Measurements from ENCODE around the gene NR1I3.

NR1I3 gene

GRCh38 chr1:161219078-161219892, 18.7 kb downstream of the NR1I3 start:
- peaks cover 4% of the 10 kb centered on the region for H3K4me1 ChIP-seq (ENCODE audit: control insufficient read depth, insufficient read depth, low read length)
- WGBS (ENCODE audit: insufficient coverage, insufficient read length): no CpG with 5 or more reads among the region's 5 CpGs
- H3K4me3 ChIP-seq (ENCODE audit: low read length): no peak overlapping the region
- H3K36me3 ChIP-seq (ENCODE audit: control insufficient read depth, insufficient read depth, low read length): 0 out of 2 replicates have a peak, but pooled peaks cover 4% of the 10 kb centered on the region
- no peak for DNase-seq (ENCODE audit: low read depth, low spot score)
- H3K27ac ChIP-seq (ENCODE audit: low read length): no peak overlapping the region
- H3K27me3 ChIP-seq (ENCODE audit: control insufficient read depth, insufficient read depth, low read length): no peaks in the 10 kb centered on the region
- H3K9me3 ChIP-seq (ENCODE audit: control insufficient read depth, insufficient read depth, low read length): no peaks in the 10 kb centered on the region

DNA sequence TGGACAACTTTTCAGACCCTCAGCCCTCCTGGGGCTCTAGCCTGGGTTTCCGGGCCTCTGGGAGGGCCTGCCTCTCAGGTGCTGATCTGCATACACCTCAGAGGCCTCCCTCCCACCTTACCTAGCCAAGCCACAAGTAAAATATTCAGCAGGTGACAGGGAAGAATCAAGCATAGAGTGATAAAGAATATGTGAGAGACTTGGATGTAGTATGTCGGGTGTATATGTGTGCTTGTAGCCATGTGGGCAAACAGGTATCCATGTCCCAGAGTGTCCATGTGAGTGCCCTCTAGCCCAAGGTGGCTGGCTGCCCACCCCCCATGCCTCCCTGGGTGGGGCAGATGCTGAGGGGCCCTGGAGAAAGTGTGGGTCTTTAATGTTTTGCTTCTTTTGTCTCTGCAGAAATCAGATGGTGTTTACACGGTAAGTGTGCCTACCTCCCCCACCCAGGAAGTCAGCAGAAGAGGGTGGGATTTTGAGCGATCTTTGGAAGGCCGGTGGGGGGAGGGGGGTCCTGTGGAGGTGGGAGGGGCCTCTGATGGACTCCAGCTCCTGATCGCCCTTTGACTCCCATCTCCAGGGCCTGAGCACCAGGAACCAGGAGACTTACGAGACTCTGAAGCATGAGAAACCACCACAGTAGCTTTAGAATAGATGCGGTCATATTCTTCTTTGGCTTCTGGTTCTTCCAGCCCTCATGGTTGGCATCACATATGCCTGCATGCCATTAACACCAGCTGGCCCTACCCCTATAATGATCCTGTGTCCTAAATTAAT, 19.5 kb downstream of the NR1I3 start:
- no peak overlapping the region for H3K4me3 ChIP-seq (ENCODE audit: low read length)
- H3K9me3 ChIP-seq (ENCODE audit: control insufficient read depth, insufficient read depth, low read length): no peaks in the 10 kb centered on the region
- H3K4me1 ChIP-seq (ENCODE audit: control insufficient read depth, insufficient read depth, low read length): peaks cover 4% of the 10 kb centered on the region
- DNase-seq (ENCODE audit: low read depth, low spot score): no peak
- no peaks in the 10 kb centered on the region for H3K27me3 ChIP-seq (ENCODE audit: control insufficient read depth, insufficient read depth, low read length)
- no CpG with 5 or more reads among the region's 8 CpGs for WGBS (ENCODE audit: insufficient coverage, insufficient read length)
- H3K27ac ChIP-seq (ENCODE audit: low read length): no peak overlapping the region
- peaks cover 11% of the 10 kb centered on the region; the same call in 1 of the 2 replicates for H3K36me3 ChIP-seq (ENCODE audit: control insufficient read depth, insufficient read depth, low read length)

- DNase-seq (ENCODE audit: low read depth, low spot score): no peak
- peaks cover 17% of the 10 kb centered on the region; the same call in 1 of the 2 replicates for H3K36me3 ChIP-seq (ENCODE audit: control insufficient read depth, insufficient read depth, low read length)
- H3K9me3 ChIP-seq (ENCODE audit: control insufficient read depth, insufficient read depth, low read length): no peaks in the 10 kb centered on the region
- H3K27ac ChIP-seq (ENCODE audit: low read length): no peak overlapping the region
- H3K4me1 ChIP-seq (ENCODE audit: control insufficient read depth, insufficient read depth, low read length): peaks cover 4% of the 10 kb centered on the region
- no peak overlapping the region for H3K4me3 ChIP-seq (ENCODE audit: low read length)
- no CpG with 5 or more reads among the region's 6 CpGs for WGBS (ENCODE audit: insufficient coverage, insufficient read length)
- H3K27me3 ChIP-seq (ENCODE audit: control insufficient read depth, insufficient read depth, low read length): no peaks in the 10 kb centered on the region
Observed at GRCh38 chr1:161217831-161218230, 20.2 kb downstream of the NR1I3 start.

GRCh38 chr1:161216945-161217712, 20.9 kb downstream of the NR1I3 start:
- H3K9me3 ChIP-seq (ENCODE audit: control insufficient read depth, insufficient read depth, low read length): no peaks in the 10 kb centered on the region
- H3K27ac ChIP-seq (ENCODE audit: low read length): no peak overlapping the region
- peaks cover 22% of the 10 kb centered on the region; the same call in 1 of the 2 replicates for H3K36me3 ChIP-seq (ENCODE audit: control insufficient read depth, insufficient read depth, low read length)
- WGBS (ENCODE audit: insufficient coverage, insufficient read length): no CpG with 5 or more reads among the region's 7 CpGs
- no peak overlapping the region for H3K4me3 ChIP-seq (ENCODE audit: low read length)
- no peaks in the 10 kb centered on the region for H3K27me3 ChIP-seq (ENCODE audit: control insufficient read depth, insufficient read depth, low read length)
- DNase-seq (ENCODE audit: low read depth, low spot score): no peak
- peaks cover 4% of the 10 kb centered on the region for H3K4me1 ChIP-seq (ENCODE audit: control insufficient read depth, insufficient read depth, low read length)

- WGBS (ENCODE audit: insufficient coverage, insufficient read length): no CpG with 5 or more reads among the region's 10 CpGs
- no peak within 1 kb of the TSS for H3K27ac ChIP-seq (ENCODE audit: low read length)
- no peak for DNase-seq (ENCODE audit: low read depth, low spot score)
- peaks cover 4% of the 10 kb centered on the region for H3K4me1 ChIP-seq (ENCODE audit: control insufficient read depth, insufficient read depth, low read length)
- no peaks in the 10 kb centered on the region for H3K27me3 ChIP-seq (ENCODE audit: control insufficient read depth, insufficient read depth, low read length)
- peaks cover 36% of the 10 kb centered on the region; the same call in 1 of the 2 replicates for H3K36me3 ChIP-seq (ENCODE audit: control insufficient read depth, insufficient read depth, low read length)
- H3K4me3 ChIP-seq (ENCODE audit: low read length): no peak within 1 kb of the TSS
- H3K9me3 ChIP-seq (ENCODE audit: control insufficient read depth, insufficient read depth, low read length): no peaks in the 10 kb centered on the region
Observed at GRCh38 chr1:161215076-161215475, 22.9 kb downstream of the NR1I3 start, which contains the start of gene FCER1G. Gene FCER1G (plus strand): TSS chr1:161215295. CDS start chr1:161215322, 27 bp downstream.

- Histone ChIP-seq H3K27ac (ENCODE audit: low read length) (no peak overlapping the region), H3K4me3 (ENCODE audit: low read length) (no peak overlapping the region), H3K36me3 (ENCODE audit: control insufficient read depth, insufficient read depth, low read length) (peaks cover 38% of the 10 kb centered on the region; the same call in 1 of the 2 replicates), H3K4me1 (ENCODE audit: control insufficient read depth, insufficient read depth, low read length) (peaks cover 4% of the 10 kb centered on the region), H3K27me3 (ENCODE audit: control insufficient read depth, insufficient read depth, low read length) (no peaks in the 10 kb centered on the region), H3K9me3 (ENCODE audit: control insufficient read depth, insufficient read depth, low read length) (no peaks in the 10 kb centered on the region)
- DNase-seq (ENCODE audit: low read depth, low spot score): no peak
- WGBS (ENCODE audit: insufficient coverage, insufficient read length): no CpG with 5 or more reads among the region's 9 CpGs
Observed at GRCh38 chr1:161214369-161214768, 23.6 kb downstream of the NR1I3 start.

- no peak overlapping the region for H3K4me3 ChIP-seq (ENCODE audit: low read length)
- peaks cover 42% of the 10 kb centered on the region; the same call in 1 of the 2 replicates for H3K36me3 ChIP-seq (ENCODE audit: control insufficient read depth, insufficient read depth, low read length)
- H3K27ac ChIP-seq (ENCODE audit: low read length): no peak overlapping the region
- WGBS (ENCODE audit: insufficient coverage, insufficient read length): no CpG with 5 or more reads among the region's 11 CpGs
- no peak for DNase-seq (ENCODE audit: low read depth, low spot score)
- H3K27me3 ChIP-seq (ENCODE audit: control insufficient read depth, insufficient read depth, low read length): no peaks in the 10 kb centered on the region
- H3K9me3 ChIP-seq (ENCODE audit: control insufficient read depth, insufficient read depth, low read length): no peaks in the 10 kb centered on the region
- H3K4me1 ChIP-seq (ENCODE audit: control insufficient read depth, insufficient read depth, low read length): no peaks in the 10 kb centered on the region
Observed at GRCh38 chr1:161209790-161210409, 28.1 kb downstream of the NR1I3 start.

DNA sequence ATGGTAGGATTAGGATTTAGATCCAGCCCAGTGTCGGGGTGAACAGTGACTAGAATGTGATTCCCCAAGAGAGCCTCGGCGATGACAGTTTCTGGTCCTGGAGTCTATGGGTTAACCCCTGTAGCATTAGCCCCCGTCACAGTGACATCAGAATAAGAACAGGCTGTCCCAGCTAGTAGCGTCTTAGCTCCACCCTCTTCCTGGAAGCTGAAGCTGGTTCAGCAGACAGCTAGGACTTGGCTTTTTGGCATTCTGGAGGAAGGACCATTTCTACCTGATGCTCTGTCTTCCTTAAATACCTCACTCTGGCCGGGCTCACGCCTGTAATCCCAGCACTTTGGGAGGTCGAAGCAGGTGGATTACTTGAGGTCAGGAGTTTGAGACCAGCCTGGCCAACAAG, 30.8 kb downstream of the NR1I3 start:
- H3K4me3 ChIP-seq (ENCODE audit: low read length): no peak overlapping the region
- H3K27ac ChIP-seq (ENCODE audit: low read length): no peak overlapping the region
- peaks cover 24% of the 10 kb centered on the region; the same call in 1 of the 2 replicates for H3K36me3 ChIP-seq (ENCODE audit: control insufficient read depth, insufficient read depth, low read length)
- no peaks in the 10 kb centered on the region for H3K27me3 ChIP-seq (ENCODE audit: control insufficient read depth, insufficient read depth, low read length)
- no peaks in the 10 kb centered on the region for H3K9me3 ChIP-seq (ENCODE audit: control insufficient read depth, insufficient read depth, low read length)
- no peaks in the 10 kb centered on the region for H3K4me1 ChIP-seq (ENCODE audit: control insufficient read depth, insufficient read depth, low read length)
- DNase-seq (ENCODE audit: low read depth, low spot score): no peak
- WGBS (ENCODE audit: insufficient coverage, insufficient read length): no CpG with 5 or more reads among the region's 8 CpGs

DNA sequence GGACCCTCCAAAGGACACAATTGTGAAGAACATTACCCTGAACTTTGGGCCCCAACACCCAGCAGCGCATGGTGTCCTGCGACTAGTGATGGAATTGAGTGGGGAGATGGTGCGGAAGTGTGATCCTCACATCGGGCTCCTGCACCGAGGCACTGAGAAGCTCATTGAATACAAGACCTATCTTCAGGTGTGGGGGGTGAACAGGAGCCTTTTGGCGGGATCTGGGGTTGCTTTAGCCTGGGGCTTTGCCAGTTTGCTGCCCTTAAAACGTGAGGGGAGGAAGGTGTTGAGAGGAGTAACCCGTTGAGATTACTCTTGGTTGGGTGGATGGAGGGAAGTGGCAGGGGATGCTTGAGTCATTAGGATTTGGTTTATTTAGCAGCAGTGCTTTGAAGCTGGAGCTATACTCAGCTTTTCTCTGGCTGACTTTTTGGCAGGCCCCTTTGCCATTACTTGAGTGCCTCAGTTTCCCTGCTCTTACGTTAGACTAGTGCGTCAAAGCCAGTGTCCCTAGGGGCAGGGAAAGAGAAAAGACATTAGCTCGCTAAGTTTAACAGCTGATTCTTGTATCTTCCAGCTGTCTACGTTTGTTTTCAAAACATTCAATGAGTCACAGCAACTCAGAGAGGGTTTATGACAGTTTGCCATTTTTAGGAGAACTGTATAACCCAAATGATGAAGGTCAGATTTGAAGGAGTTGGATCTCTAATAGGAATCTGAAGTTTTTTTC, 31.4 kb downstream of the NR1I3 start:
- no CpG with 5 or more reads among the region's 12 CpGs for WGBS (ENCODE audit: insufficient coverage, insufficient read length)
- Histone ChIP-seq H3K9me3 (ENCODE audit: control insufficient read depth, insufficient read depth, low read length) (no peaks in the 10 kb centered on the region), H3K27ac (ENCODE audit: low read length) (no peak overlapping the region), H3K36me3 (ENCODE audit: control insufficient read depth, insufficient read depth, low read length) (peaks cover 20% of the 10 kb centered on the region; the same call in 1 of the 2 replicates), H3K4me1 (ENCODE audit: control insufficient read depth, insufficient read depth, low read length) (peaks cover under 1% of the 10 kb centered on the region; the same call in 1 of the 2 replicates), H3K27me3 (ENCODE audit: control insufficient read depth, insufficient read depth, low read length) (no peaks in the 10 kb centered on the region), H3K4me3 (ENCODE audit: low read length) (no peak overlapping the region)
- no peak for DNase-seq (ENCODE audit: low read depth, low spot score)
